ENCODE data around the gene GJD4.

Gene GJD4, protein sequence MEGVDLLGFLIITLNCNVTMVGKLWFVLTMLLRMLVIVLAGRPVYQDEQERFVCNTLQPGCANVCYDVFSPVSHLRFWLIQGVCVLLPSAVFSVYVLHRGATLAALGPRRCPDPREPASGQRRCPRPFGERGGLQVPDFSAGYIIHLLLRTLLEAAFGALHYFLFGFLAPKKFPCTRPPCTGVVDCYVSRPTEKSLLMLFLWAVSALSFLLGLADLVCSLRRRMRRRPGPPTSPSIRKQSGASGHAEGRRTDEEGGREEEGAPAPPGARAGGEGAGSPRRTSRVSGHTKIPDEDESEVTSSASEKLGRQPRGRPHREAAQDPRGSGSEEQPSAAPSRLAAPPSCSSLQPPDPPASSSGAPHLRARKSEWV

DNA sequence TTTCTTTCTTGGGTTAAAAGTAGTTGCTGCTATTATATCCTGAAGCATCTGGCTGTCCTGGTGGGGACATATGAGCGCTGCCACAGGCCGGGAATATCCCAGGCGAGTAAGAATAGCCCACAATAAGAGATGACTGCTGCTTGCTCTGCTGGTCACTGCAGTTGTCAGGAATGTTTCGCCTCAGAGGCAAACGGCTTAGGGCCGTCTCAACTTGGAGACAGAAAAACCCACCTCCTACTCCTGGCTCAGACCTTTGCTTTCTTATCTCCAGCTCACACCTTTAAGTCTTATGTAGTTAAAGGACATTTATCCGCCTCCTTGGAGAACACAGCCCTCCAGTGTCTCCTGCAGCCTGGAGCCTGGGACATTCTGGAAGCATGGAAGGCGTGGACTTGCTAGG is at the start of gene GJD4:
GJD4 (plus strand) TSS at position 151 of the 400 bp plus-strand sequence; CDS start at position 378, 227 bp downstream.
- DNase-seq (ENCODE audit: low read depth): peak; percentile 24

DNA sequence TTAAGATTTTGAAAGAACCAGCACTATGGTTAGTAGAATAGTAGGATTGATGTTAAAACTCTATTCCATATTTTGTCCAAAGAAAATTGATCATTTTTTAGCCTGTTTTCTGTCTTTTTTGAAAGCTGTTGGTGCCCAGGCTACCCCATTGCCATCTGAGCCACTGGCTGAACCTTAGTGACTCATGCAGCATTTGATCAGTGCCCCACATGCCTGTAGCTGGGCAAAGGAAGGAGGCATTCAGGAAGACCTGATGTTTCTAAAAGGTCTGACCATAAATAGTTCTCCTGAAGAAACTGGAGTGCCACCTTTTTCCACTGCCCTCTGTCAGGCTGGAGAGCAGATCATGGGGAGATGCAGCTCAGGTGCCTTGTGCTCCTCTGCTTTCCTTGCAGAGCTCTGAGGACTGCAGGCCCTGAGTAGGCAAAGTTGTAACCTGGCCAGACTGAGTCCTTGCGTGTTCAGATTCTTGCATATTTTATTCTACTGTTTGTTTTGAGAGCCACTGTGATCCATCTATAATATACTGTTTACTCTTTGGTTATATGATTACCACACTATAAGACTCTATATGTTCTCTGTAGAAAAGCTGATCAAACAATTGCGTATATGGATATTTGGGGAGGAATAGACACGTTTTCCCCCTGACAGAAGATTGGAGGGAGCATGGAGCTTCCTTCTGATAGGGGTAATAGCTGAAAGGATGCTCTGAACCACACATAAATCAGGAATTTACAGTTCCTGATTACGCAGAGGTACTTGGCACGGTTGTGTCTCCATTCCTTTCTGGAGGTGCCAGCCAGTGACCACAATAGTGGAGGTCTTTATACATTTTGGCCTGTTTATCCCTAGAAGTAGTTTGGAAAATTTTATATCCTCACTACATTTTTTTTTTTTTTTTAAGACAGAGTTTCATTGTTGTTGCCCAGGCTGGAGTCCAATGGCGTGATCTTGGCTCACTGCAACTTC is 48.9 kb upstream of the GJD4 start:
- DNase-seq (ENCODE audit: low read depth): no peak

DNA sequence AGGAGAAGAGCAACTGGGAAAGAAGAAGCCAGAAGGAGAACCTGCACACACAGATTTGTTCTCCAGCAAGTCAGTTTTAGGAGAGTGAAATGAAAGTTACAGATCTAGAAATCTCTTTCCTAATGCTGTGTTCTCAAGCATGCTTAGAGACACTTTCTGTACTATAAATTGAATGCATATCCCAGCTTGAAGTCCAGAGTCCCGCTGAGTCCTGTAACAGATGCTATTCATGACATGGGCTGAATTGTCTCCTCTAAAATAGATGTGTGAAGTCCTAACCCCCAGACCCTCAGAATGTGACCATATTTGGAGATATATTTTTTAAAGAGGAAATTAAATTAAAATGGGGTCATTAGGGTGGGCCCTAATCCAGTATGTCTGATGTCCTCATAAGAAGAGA is 46.9 kb upstream of the GJD4 start:
- DNase-seq (ENCODE audit: low read depth): no peak

DNA sequence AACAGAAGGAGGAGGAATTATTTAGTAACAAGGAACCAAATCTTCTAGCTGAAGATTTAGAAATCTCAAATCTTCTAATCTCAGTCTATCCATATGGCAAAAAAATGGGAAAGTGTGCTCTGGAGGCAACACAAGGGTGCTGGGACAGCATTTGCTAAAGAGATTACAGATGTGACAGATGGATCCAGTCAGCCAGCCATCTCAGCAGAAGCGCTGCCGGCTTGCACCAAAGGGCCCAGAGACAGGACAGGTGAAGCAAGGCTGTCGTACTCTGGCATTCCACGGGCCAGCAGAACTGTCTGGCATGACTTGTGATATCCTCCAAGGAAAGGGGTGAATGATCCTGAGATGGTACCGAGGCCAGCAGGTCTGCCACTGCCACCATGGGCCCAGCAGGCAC is 45.7 kb upstream of the GJD4 start:
- no peak for DNase-seq (ENCODE audit: low read depth)

DNA sequence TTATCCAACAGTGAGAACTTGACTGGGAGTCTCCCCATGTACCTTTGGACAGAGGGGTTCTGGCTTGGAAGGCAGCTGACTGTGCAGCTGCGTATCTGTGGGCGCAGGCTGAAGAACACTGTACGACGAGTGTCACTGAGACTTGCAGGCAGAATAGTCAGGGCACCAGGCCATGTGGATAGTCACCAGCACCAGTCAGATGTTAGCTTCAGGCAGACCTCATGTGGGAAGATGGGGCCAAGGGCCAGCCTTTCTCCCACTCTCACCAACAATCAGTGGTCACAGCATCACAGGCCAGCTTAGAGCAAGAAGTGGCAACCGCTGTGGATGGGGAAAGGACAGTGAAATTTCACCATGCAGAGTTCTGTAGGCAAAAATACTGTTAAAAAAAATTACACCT is 43.4 kb upstream of the GJD4 start:
- no peak for DNase-seq (ENCODE audit: low read depth)

DNA sequence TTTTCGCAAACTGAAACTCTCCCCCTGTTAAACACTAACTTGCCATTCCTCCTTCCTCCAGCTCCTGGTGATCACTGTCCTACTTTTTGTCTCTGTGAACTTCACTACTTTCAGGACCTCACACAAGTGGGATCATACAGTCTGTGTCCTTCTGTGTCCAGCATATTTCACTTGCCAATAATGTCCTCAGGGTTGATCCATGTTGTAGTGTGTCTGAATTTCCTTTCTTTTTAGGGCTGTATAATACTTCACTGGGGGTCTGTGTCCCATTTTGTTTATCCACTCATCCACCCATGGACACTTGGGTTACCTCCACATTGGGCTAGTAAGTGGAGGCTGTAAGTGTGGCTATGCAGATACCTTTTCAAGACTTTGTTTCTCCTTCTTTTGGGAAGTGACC is 42.7 kb upstream of the GJD4 start:
- DNase-seq (ENCODE audit: low read depth): no peak

DNA sequence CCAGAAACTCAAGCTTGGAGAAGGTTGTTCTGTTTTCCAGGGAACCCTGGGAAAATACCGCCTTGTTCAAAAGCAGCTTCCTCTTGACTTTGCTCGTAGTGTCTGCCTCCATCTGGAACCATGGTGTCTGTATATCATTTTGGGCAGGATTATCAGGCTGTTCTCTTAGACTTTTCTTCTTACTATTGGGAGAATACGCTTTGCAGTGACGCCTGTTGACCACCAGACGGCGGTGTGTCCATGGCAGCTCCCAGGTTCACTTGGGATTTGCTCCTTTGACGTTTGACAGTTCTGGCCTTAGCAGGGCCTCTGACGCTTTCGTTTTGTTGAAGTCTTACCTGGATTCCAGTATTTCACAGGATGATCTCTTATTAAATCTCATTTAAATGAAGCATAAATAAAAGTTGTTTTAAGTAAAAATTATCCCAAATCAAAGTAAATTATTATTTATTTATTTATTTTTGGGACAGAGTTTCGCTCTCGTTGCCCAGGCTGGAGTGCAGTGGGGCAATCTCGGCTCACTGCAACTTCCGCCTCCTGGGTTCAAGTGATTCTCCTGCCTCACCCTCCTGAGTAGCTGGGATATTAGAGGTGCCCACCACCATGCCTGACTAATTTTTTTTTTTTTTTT is 41.8 kb upstream of the GJD4 start:
- DNase-seq (ENCODE audit: low read depth): peak; percentile 71

DNA sequence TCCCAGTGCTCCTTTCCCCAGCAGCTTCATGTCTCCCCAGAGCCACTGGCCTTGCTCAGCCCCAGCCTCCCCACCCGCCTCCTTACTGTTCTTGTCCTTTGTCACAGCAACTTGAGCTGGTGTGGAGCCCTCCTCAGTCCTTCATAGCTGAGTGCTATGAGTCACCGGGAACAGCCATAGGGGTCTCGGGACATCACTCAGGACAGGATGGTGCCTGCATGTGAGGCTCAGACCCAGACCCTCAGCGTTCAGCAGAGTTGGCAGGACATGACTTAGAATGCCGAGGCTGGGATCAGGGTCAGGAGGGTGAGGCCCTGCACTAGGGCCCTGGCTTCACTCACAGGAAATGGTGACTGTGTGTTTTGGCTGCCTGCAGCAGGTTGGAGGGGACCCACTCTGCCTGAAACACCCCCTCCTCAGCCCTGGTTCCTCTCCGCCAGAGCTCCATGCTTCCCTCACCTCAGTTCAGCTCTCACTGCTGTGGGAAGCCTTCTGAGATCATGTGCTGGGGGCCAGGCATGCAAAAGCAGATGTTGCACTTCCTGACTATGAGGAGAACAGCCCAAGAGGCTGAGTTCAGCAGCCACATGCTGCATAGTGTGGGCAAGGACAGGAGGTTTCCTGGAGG is 40.7 kb upstream of the GJD4 start:
- peak; percentile 56 for DNase-seq (ENCODE audit: low read depth)

DNA sequence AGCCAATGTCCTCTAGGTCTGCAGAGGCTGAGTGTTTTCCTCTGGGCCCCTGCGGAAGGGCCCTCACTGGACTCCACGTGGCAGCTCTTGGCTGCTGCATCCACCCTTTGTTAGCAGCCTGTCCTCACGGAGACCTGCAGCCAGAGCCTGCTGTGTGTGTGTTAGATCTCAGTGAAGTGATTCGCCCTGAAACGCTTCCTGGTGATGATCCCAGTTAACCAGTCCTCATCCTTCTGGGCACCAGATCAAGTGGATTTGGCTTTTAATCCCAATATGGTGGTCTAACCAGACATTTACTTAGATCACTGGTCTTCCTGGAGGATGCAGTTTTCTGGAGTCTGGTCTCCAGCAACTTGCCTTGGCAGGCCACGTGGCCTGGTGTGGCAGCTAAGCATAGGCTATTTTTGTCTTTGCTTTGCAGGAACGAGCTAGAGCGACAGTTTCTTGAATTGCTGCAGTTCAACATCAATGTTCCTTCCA is 39.5 kb upstream of the GJD4 start:
- DNase-seq (ENCODE audit: low read depth): no peak

DNA sequence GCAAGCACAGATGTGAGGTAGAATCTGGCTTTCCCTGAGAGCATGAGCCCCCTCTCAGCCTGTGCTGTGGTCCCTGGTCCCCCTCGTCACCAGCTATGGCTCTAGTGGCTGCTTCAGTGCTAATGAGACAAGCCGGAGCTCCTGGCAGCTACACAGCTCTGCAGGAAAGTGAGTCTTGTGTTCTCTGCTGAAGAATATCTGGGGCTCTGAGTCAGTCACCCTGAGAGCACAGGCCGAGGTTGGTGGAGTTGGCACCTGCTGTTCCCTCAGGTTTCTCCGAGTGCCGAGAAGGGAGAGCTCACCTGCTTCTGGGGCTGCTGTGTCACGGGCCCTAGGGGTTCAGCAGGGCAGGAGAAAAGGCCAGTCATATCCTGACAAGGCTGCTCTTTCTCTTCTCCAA is 37.2 kb upstream of the GJD4 start:
- DNase-seq (ENCODE audit: low read depth): no peak

DNA sequence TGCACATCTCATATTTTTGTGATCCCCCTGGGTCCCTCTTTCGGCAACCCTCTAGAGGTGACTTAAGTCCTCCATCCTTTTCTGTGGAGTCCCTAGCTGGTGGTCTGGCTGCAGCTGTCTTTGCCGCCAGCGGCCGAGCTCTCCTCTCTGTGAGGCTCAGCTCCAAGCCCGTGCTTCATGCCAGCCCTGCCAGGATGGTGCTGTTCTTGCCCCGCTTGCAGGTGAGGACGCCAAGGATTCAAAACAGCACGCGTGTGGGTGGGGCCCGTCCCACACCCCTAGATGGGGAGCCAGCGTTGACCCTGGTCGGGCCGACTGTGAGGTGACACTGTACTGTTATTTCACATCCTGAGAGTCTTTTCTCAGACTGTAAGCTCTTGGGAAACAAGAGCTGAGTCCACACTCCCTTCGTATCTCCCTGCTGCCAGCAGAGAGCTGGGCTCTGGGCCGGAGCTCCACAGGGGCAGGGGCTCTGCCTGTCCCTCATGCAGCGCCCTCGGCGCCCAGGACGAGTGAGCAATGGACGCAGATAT is 36.6 kb upstream of the GJD4 start:
- DNase-seq (ENCODE audit: low read depth): no peak

DNA sequence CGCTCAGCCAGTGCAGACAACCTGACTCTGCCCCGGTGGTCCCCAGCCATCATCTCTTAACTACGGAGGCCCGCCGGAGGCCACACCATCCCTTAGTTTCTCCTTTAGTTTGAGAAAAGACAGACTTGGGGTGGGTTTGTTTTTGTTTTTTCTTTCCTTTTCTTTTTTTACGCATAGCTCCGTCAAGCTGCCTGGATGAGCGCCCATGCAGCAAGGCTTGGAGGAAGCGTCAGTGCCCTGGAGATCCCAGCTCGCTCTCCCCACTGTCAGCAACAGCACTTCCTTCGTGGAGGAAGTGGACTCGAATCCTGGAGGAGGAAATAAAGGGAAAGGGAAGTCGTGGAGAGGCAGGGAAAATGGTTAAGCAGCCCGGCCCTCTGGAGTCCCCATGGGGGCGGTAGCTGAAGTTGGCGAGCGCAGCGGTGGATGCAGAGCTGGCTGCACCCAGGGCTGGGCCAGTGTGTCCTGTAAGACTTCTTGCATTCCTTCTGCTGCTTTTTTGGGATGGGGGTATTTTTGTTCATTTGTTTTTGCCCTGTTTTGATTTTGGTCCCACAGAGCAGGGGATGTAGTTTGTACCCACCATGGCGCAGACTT is 35.9 kb upstream of the GJD4 start:
- no peak for DNase-seq (ENCODE audit: low read depth)

DNA sequence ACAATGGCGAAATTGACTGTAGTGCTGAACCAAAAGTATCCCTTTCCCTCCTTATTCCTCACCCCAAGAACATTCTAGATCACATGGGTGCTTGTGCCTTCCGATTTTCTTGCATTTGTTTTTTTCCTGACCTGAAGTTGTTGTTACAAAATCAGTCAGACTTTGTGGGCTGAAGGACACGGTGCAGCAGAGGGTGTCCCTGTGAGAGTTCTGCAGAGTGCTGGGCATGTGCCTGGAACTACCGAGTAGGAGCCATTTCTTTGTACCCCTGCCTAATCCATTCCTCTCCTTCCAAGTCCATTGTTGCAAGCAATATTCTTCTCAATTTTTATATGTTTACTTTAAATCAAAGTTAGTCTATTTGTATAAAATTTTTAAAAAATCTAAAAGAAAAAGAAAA is 35.3 kb upstream of the GJD4 start:
- DNase-seq (ENCODE audit: low read depth): no peak

DNA sequence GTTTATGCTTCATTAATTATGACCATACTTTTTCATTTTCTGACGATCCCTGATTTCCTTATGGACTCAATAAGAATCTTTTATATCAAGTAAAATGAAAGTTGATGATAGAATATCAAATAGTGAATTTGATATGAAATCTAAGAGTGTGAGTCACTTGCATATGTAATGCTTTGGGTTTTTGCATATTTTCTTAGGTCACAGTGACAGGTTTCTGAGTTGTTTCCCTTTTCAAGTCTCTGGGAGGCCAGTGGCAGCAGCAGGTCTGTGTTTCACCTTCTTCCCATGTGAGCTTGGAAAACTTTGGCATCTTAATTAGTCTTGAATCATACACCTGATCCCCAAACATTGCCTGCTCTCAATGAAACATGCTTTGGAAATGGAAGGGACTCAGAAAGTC is 34.7 kb upstream of the GJD4 start:
- no peak for DNase-seq (ENCODE audit: low read depth)

DNA sequence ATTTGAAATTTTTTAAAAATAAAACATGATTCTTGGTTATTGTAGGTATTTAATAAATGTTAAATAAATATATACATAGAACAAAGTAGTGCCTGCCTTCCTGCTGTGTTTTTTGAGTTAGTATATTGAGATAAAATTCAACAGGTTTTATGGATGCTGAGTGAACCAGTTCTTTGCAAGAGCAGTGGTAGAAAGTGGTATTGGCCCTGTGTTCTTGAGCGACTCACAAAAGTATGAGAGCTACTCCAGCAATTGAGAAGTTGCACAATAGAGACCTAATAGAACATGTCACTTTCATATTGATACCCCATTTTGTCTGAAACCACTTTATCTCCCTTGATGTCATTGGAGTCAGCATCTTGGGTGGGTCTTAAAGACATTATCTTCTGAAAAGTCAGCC is 32.6 kb upstream of the GJD4 start:
- DNase-seq (ENCODE audit: low read depth): no peak

DNA sequence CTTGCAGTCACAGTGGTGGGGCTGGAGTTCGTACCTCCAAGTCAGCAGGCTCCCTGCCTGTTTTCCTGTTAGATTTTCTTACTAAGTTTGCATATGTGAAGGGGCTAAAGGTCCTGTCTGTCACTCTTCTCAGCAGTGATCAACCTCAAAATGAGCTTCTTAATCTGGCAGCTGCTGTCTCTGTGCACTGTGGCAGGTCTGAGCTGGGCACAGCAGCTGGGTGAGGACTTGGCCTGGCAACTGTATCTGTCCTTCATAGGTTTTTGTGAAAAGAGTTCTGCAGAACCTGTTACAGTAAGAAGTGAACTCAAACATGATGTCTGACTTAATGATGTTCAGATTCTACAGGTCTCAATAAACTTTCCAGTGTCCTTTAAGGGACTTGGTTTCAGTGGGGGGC is 31.3 kb upstream of the GJD4 start:
- DNase-seq (ENCODE audit: low read depth): no peak

DNA sequence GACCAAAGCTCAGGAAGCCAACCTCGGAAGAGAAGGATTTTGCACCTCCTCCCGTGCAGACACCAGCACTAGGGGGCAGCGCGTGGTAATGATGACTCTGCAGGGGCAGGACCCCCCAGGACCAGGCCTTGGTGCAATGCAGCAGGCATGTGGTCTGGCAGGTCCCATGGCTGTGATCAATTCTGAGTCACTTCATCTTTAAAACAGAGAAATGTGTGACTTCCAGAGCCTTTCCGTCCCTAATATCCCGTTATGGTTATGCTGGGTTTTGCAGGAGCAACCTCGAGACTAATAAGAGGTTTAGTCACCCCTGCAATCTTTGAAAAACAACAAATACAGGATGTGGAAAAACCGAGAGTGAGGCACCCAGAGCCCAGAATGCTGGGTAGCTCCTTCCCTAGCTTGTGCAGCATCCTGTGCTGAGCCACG is 30.2 kb upstream of the GJD4 start:
- DNase-seq (ENCODE audit: low read depth): peak; percentile 96

DNA sequence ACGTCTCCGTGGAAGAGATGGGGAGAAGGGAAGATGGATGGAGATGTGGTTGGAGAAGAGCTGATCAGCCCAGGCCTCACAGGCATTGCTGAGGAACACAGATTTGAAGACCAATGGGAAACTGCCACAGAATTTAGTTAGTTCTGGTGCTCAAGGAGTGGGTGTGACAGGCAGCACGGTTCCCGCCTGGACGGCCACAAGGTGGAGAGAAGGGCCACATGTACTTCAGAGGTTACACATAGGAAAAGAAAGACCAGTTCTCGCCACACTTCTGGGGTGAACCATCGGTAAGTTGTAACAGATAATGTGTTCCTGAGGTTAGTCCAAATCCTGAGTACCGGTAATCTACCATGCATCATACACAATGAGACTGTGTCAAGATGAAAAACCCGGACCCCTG is 29.5 kb upstream of the GJD4 start:
- DNase-seq (ENCODE audit: low read depth): no peak

DNA sequence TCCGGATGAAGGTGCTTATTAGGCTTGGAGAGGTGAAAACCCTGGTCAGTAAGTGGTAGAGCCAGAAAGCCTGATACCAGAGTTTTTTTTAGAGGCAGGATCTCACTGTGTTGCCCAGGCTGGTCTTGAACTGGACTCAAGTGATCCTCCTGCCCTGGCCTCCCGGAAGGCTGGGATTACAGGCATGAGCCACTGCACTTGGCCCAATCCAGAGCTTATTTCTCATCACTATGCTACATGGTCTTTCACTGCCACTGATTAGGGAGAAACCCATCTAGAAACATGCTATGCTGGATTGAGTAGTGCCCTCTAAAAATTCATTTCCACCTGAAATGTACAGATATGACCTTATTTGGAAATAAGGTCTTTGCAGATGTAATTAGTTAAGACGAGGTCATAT is 28.4 kb upstream of the GJD4 start:
- no peak for DNase-seq (ENCODE audit: low read depth)

DNA sequence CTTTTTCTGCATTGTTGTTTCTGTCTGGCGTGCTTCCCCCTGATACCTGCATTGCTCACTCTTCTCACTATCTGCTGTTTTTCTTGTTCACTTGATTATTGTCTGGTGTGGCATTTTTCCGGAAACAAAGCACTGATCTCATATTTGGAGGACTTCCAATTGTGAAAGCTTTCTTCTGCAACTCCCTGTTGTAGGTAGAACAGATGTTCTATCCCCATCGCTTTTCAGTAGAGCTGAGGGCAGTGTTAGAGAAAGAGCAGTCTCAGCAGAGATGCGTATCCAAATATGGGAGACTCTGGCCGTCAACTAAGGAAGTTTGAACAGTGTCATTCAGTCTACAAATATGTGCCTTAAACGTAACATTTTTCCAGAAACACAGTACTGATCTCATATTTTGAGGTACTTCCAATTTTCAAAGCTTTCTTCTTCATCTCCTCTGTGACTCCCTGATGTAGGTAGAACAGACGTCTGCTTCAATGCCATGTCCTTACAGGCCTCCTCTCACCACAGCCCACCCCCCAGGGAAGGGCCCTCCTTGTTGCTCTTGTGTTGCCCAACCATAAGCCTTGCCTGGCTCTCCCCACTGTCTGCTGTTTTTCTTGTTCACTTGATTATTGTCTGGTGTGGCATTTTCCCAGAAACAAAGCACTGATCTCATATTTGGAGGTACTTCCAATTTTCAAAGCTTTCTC is 27.1 kb upstream of the GJD4 start:
- DNase-seq (ENCODE audit: low read depth): no peak

DNA sequence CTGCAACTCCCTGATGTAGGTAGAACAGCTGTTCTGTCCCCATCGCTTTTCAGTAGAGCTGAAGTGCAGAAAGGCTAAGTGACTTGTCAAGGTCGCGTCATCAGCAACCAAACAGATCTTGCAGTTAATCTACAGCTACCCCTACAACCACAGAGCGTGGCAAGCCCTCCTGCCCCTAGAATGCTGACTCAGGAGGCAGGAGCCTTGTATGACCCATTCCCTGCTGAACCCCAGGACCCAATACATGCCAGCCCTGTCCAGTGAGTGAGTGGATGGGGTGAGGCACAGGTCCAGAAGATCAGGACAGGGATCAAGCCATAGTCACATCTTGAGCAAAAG is 26.6 kb upstream of the GJD4 start:
- no peak for DNase-seq (ENCODE audit: low read depth)

All from EH (cell line).